H9 (cell line): ENCODE data around the gene ACBD6. TPM values are rescaled to one million over a fixed set of nuclear protein-coding genes. Genes with fewer than 3 reads are reported as not detected.

Experiments used
- DNase-seq: peaks from one replicate; pipeline ENCODE4 v3.0.0-alpha.2; 2017
- H2AFZ ChIP-seq: one replicate; pipeline ENCODE4 v1.6.1; 2013; ENCODE audit warnings: mild to moderate bottlenecking, low read length, control low read depth, moderate library complexity
- H2AK5ac ChIP-seq: 2 replicates; pipeline ENCODE4 v1.6.1; 2013; ENCODE audit warnings: low read length, control low read depth, mixed read lengths; ENCODE audit not compliant: insufficient read length
- H2BK120ac ChIP-seq: one replicate; pipeline ENCODE4 v1.6.1; 2013; ENCODE audit warnings: low read depth, mild to moderate bottlenecking, low read length, control low read depth, inconsistent platforms; ENCODE audit not compliant: poor library complexity, severe bottlenecking
- H2BK12ac ChIP-seq: 2 replicates; pipeline ENCODE4 v1.6.1; 2013; ENCODE audit warnings: low read length, control low read depth, mixed read lengths, low read depth; ENCODE audit not compliant: insufficient read length
- H2BK15ac ChIP-seq: 2 replicates; pipeline ENCODE4 v1.6.1; 2013; ENCODE audit warnings: low read depth, low read length, control low read depth
- H2BK20ac ChIP-seq: one replicate; pipeline ENCODE4 v1.6.1; 2013; ENCODE audit warnings: low read depth, mild to moderate bottlenecking, low read length, control low read depth, inconsistent platforms; ENCODE audit not compliant: poor library complexity, severe bottlenecking
- H2BK5ac ChIP-seq: 2 replicates; pipeline ENCODE4 v1.6.1; 2013; ENCODE audit warnings: low read length, control low read depth, mixed read lengths; ENCODE audit not compliant: insufficient read length
- H3K14ac ChIP-seq: 2 replicates; pipeline ENCODE4 v1.6.1; 2013; ENCODE audit warnings: low read length, control low read depth; ENCODE audit not compliant: insufficient read depth
- H3K18ac ChIP-seq: 2 replicates; pipeline ENCODE4 v1.6.1; 2013; ENCODE audit warnings: low read depth, mild to moderate bottlenecking, mixed read lengths, low read length, control low read depth; ENCODE audit not compliant: insufficient read length
- H3K23ac ChIP-seq: 2 replicates; pipeline ENCODE4 v1.6.1; 2013; ENCODE audit warnings: low read length, control low read depth, mixed read lengths, low read depth; ENCODE audit not compliant: insufficient read length
- H3K23me2 ChIP-seq: 2 replicates; pipeline ENCODE4 v1.6.1; 2013; ENCODE audit warnings: low read depth, mild to moderate bottlenecking, mixed read lengths, low read length, control low read depth; ENCODE audit not compliant: insufficient read length, poor library complexity, severe bottlenecking
- H3K27ac ChIP-seq: 2 replicates; pipeline ENCODE4 v1.5.1; 2013; ENCODE audit warnings: low read length, control low read depth, mixed read lengths, low read depth; ENCODE audit not compliant: insufficient read length
- H3K27me3 ChIP-seq: 2 replicates; pipeline ENCODE4 v1.6.1; 2013; ENCODE audit warnings: low read length, control low read depth, inconsistent platforms; ENCODE audit not compliant: insufficient read depth
- H3K4ac ChIP-seq: 2 replicates; pipeline ENCODE4 v1.6.1; 2013; ENCODE audit warnings: low read depth, mild to moderate bottlenecking, control low read depth, inconsistent platforms, low read length, moderate library complexity
- H3K4me1 ChIP-seq: 2 replicates; pipeline ENCODE4 v1.6.1; 2013; ENCODE audit warnings: low read length, control low read depth, inconsistent platforms; ENCODE audit not compliant: insufficient read depth
- H3K4me2 ChIP-seq: 2 replicates; pipeline ENCODE4 v1.6.1; 2013; ENCODE audit warnings: low read length, control low read depth, mixed read lengths; ENCODE audit not compliant: insufficient read length, insufficient read depth
- H3K56ac ChIP-seq: 2 replicates; pipeline ENCODE4 v1.6.1; 2013; ENCODE audit warnings: low read depth, mild to moderate bottlenecking, mixed read lengths, low read length, control low read depth; ENCODE audit not compliant: insufficient read length
- H3K79me1 ChIP-seq: 2 replicates; pipeline ENCODE4 v1.6.1; 2013; ENCODE audit warnings: low read depth, mild to moderate bottlenecking, moderate library complexity, low read length, control low read depth, inconsistent platforms; ENCODE audit not compliant: insufficient read depth, poor library complexity, severe bottlenecking
- H3K79me2 ChIP-seq: 2 replicates; pipeline ENCODE4 v1.6.1; 2013; ENCODE audit warnings: low read length, control low read depth, inconsistent platforms; ENCODE audit not compliant: insufficient read depth
- H3K9ac ChIP-seq: 2 replicates; pipeline ENCODE4 v1.6.1; 2013; ENCODE audit warnings: low read length, control low read depth, mixed read lengths; ENCODE audit not compliant: insufficient read length; ENCODE audit errors: extremely low read depth
- H3K9me3 ChIP-seq: one replicate; pipeline ENCODE4 v1.6.1; 2013; ENCODE audit warnings: low read depth, low read length, inconsistent platforms; ENCODE audit not compliant: control insufficient read depth
- H3T11ph ChIP-seq: one replicate; pipeline ENCODE4 v1.6.1; 2013; ENCODE audit warnings: mild to moderate bottlenecking, low read length, control low read depth, inconsistent platforms
- H4K20me1 ChIP-seq: one replicate; pipeline ENCODE4 v1.6.1; 2013; ENCODE audit not compliant: control insufficient read depth, insufficient read length, insufficient read depth
- H4K5ac ChIP-seq: 2 replicates; pipeline ENCODE4 v1.6.1; 2013; ENCODE audit warnings: low read depth, mild to moderate bottlenecking, mixed read lengths, low read length, control low read depth; ENCODE audit not compliant: insufficient read length
- H4K8ac ChIP-seq: replicated peaks from 2 replicates; pipeline ENCODE4 v1.6.1; 2013; ENCODE audit warnings: low read length, control low read depth, mixed read lengths, low read depth; ENCODE audit not compliant: insufficient read length
- H4K91ac ChIP-seq: 2 replicates; pipeline ENCODE4 v1.6.1; 2013; ENCODE audit warnings: low read depth, mild to moderate bottlenecking, moderate library complexity, mixed read lengths, low read length, control low read depth; ENCODE audit not compliant: insufficient read length
- H3K27ac Mint-ChIP-seq, 3 experiments: 2 replicates in 2 of 3; 3 replicates in 1 of 3; pipeline ENCODE4 v1.8.0; 2020 to 2021; ENCODE audit warnings: mixed read lengths in 3 of 3, mild to moderate bottlenecking in 1 of 3, moderate library complexity in 1 of 3
- H3K27me3 Mint-ChIP-seq: 2 replicates; pipeline ENCODE4 v1.8.0; 2021; ENCODE audit warnings: low read depth, mild to moderate bottlenecking, moderate library complexity, mixed read lengths
- H3K36me3 Mint-ChIP-seq, 3 experiments: 2 replicates in 2 of 3; 3 replicates in 1 of 3; pipeline ENCODE4 v1.8.0; 2020 to 2021; ENCODE audit warnings: low read depth in 3 of 3, mixed read lengths in 3 of 3; ENCODE audit not compliant: insufficient read depth in 1 of 3
- H3K4me1 Mint-ChIP-seq, 2 experiments: 2 replicates each; pipeline ENCODE4 v1.8.0; 2020; ENCODE audit warnings: mixed read lengths in 2 of 2
- H3K4me3 Mint-ChIP-seq, 2 experiments: 2 replicates in 1 of 2; 3 replicates in 1 of 2; pipeline ENCODE4 v1.8.0; 2020 to 2021; ENCODE audit warnings: mild to moderate bottlenecking in 2 of 2, mixed read lengths in 2 of 2, moderate library complexity in 1 of 2
- H3K9me3 Mint-ChIP-seq, 2 experiments: 2 replicates in 1 of 2; 3 replicates in 1 of 2; pipeline ENCODE4 v1.8.0; 2020; ENCODE audit warnings: mild to moderate bottlenecking in 2 of 2, mixed read lengths in 2 of 2, moderate library complexity in 1 of 2
- CTCF ChIP-seq: fragments of 200-600 bp; sonication (generic); conservative IDR thresholded peaks from 3 replicates; pipeline ENCODE4 v1.8.0; 2021; ENCODE audit warnings: antibody characterized with exemption, mild to moderate bottlenecking
- WGBS: extraction: QIAGEN DNeasy Blood & Tissue Kit; methylation state at CpG from one replicate; pipeline ENCODE4 v1.1.7; 2013; ENCODE audit warnings: missing lambda C conversion rate, low lambda C conversion rate, mixed read lengths; ENCODE audit not compliant: insufficient read length; ENCODE audit errors: extremely low coverage; 5-methylcytosine and 5-hydroxymethylcytosine counted together
- total RNA-seq: library from RNA; stranded (reverse); gene quantifications from 2 replicates; pipeline ENCODE4 v1.2.1, GENCODE V29; 2021

The ACBD6 gene
- total RNA-seq, 1 experiment from 2014 or later, result 51.4 TPM

DNA sequence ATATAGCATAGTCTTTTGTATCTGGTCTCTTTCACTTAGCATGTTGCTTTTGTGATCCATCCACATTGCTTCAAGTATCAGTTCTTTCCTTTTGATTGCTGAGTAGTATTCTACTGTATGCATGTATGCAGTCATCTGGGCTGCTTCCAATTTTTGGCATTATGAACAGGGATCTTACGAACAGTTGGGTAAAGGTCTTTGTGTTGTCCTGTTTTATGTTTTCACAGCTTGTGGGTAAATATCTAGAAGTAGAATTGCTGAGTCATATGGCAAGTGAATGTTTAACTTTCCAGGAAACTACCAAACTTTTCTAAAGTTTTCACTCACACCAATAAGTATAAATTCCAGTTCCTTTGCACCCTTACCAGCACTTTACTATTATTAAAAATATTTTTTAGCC is 211.4 kb downstream of the ACBD6 start:
- no peaks in the 10 kb centered on the region for H3K27me3 Mint-ChIP-seq
- Histone ChIP-seq H2BK12ac (no peak overlapping the region), H2BK120ac (no peak overlapping the region), H3K56ac (no peak overlapping the region), H3K9me3 (no peaks in the 10 kb centered on the region), H2AFZ (no peak overlapping the region), H3T11ph (no peak overlapping the region), H4K8ac (no peak overlapping the region), H2BK15ac (no peak overlapping the region), H3K18ac (no peak overlapping the region), H3K9ac (no peak overlapping the region), H3K4ac (no peak overlapping the region), H3K4me2 (no peak overlapping the region), H2BK20ac (no peak overlapping the region), H3K14ac (no peak overlapping the region), H4K20me1 (no peaks in the 10 kb centered on the region), H3K79me1 (no peaks in the 10 kb centered on the region), H4K91ac (no peak overlapping the region), H3K23me2 (no peaks in the 10 kb centered on the region), H3K79me2 (no peaks in the 10 kb centered on the region), H3K23ac (no peak overlapping the region), H2AK5ac (no peak overlapping the region), H3K27me3 (no peaks in the 10 kb centered on the region), H3K27ac (no peak overlapping the region), H2BK5ac (no peak overlapping the region), H3K4me1 (no peaks in the 10 kb centered on the region), H4K5ac (no peak overlapping the region)
- peaks cover 4 to 14% (median 9%) of the 10 kb centered on the region in 3 experiments; a peak in 5 of 7 replicates for H3K36me3 Mint-ChIP-seq
- no peak for TF ChIP-seq CTCF
- H3K4me3 Mint-ChIP-seq, result no peak overlapping the region
- no peak for DNase-seq
- WGBS, result no CpG with 5 or more reads among the region's 1 CpG
- no peaks in the 10 kb centered on the region for H3K4me1 Mint-ChIP-seq
- H3K27ac Mint-ChIP-seq, result no peak overlapping the region
- peaks cover 4 to 7% of the 10 kb centered on the region in 2 experiments; a peak in 2 of 5 replicates for H3K9me3 Mint-ChIP-seq
